Glutamatergic neuron (in vitro differentiated cells): Measurements from ENCODE around the gene ANKRD60. TPM values are rescaled to one million over a fixed set of nuclear protein-coding genes. Genes with fewer than 3 reads are reported as not detected.

Source experiments
- DNase-seq: peaks from one replicate; pipeline ENCODE4 v3.0.0; 2022
- H3K27ac Mint-ChIP-seq: one replicate; pipeline ENCODE4 v1.8.0; 2020; ENCODE audit warnings: mild to moderate bottlenecking, mixed read lengths, inconsistent platforms; ENCODE audit not compliant: unreplicated experiment
- H3K27me3 Mint-ChIP-seq: one replicate; pipeline ENCODE4 v1.8.0; 2020; ENCODE audit warnings: mild to moderate bottlenecking, moderate library complexity, mixed read lengths, inconsistent platforms; ENCODE audit not compliant: unreplicated experiment
- H3K36me3 Mint-ChIP-seq: one replicate; pipeline ENCODE4 v1.8.0; 2020; ENCODE audit warnings: mild to moderate bottlenecking, mixed read lengths, inconsistent platforms; ENCODE audit not compliant: unreplicated experiment
- H3K4me1 Mint-ChIP-seq: one replicate; pipeline ENCODE4 v1.8.0; 2020; ENCODE audit warnings: mild to moderate bottlenecking, low read depth, mixed read lengths, inconsistent platforms; ENCODE audit not compliant: unreplicated experiment
- H3K4me3 Mint-ChIP-seq: one replicate; pipeline ENCODE4 v1.8.0; 2020; ENCODE audit warnings: mild to moderate bottlenecking, mixed read lengths, inconsistent platforms; ENCODE audit not compliant: unreplicated experiment
- H3K9me3 Mint-ChIP-seq: one replicate; pipeline ENCODE4 v1.8.0; 2020; ENCODE audit warnings: mild to moderate bottlenecking, moderate library complexity, mixed read lengths, inconsistent platforms; ENCODE audit not compliant: unreplicated experiment
- total RNA-seq: library from RNA; stranded (reverse); fragmentation: NEBNext Ultra II Directional; extraction: Animal tissue kit (Norgen Biotek cat#: 25700); gene quantifications from one replicate; pipeline ENCODE4 v1.2.1, GENCODE V29; 2021; ENCODE audit not compliant: unreplicated experiment
- TF ChIP-seq, protein P1 (sequence below): fragments of 200-600 bp; sonication (generic); IDR thresholded peaks from one replicate; pipeline ENCODE4 v1.5.0; 2021; ENCODE audit not compliant: partially characterized antibody, unreplicated experiment

ANKRD60 gene
- total RNA-seq, 1 donor from 2014 or later = not detected

GRCh38 chr20:58271606-58272351 is 43.3 kb upstream of the ANKRD60 start:
- no peaks in the 10 kb centered on the region for H3K27me3 Mint-ChIP-seq
- H3K9me3 Mint-ChIP-seq = no peaks in the 10 kb centered on the region
- no peak overlapping the region for H3K27ac Mint-ChIP-seq
- TF ChIP-seq, protein P1, sequence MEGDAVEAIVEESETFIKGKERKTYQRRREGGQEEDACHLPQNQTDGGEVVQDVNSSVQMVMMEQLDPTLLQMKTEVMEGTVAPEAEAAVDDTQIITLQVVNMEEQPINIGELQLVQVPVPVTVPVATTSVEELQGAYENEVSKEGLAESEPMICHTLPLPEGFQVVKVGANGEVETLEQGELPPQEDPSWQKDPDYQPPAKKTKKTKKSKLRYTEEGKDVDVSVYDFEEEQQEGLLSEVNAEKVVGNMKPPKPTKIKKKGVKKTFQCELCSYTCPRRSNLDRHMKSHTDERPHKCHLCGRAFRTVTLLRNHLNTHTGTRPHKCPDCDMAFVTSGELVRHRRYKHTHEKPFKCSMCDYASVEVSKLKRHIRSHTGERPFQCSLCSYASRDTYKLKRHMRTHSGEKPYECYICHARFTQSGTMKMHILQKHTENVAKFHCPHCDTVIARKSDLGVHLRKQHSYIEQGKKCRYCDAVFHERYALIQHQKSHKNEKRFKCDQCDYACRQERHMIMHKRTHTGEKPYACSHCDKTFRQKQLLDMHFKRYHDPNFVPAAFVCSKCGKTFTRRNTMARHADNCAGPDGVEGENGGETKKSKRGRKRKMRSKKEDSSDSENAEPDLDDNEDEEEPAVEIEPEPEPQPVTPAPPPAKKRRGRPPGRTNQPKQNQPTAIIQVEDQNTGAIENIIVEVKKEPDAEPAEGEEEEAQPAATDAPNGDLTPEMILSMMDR = no peak
- no peak overlapping the region for H3K4me3 Mint-ChIP-seq
- no peaks in the 10 kb centered on the region for H3K4me1 Mint-ChIP-seq
- peaks cover 15% of the 10 kb centered on the region for H3K36me3 Mint-ChIP-seq
- DNase-seq = no peak

- Mint-ChIP-seq H3K36me3 (peaks cover 7% of the 10 kb centered on the region), H3K27me3 (no peaks in the 10 kb centered on the region), H3K4me3 (no peak overlapping the region), H3K4me1 (no peaks in the 10 kb centered on the region), H3K9me3 (no peaks in the 10 kb centered on the region), H3K27ac (no peak overlapping the region)
- TF ChIP-seq, protein P1 = no peak
- no peak for DNase-seq
Observed at GRCh38 chr20:58268936-58269619, 40.6 kb upstream of the ANKRD60 start.

GRCh38 chr20:58268421-58268821 is 40.0 kb upstream of the ANKRD60 start:
- Mint-ChIP-seq H3K36me3 (peaks cover 3% of the 10 kb centered on the region), H3K4me1 (no peaks in the 10 kb centered on the region), H3K9me3 (no peaks in the 10 kb centered on the region), H3K4me3 (no peak overlapping the region), H3K27me3 (no peaks in the 10 kb centered on the region), H3K27ac (no peak overlapping the region)
- no peak for DNase-seq
- TF ChIP-seq, protein P1 = no peak

GRCh38 chr20:58267389-58268215 is 39.1 kb upstream of the ANKRD60 start:
- H3K27ac Mint-ChIP-seq = no peak overlapping the region
- no peaks in the 10 kb centered on the region for H3K4me1 Mint-ChIP-seq
- no peaks in the 10 kb centered on the region for H3K9me3 Mint-ChIP-seq
- TF ChIP-seq, protein P1 = no peak
- no peak overlapping the region for H3K4me3 Mint-ChIP-seq
- no peaks in the 10 kb centered on the region for H3K27me3 Mint-ChIP-seq
- H3K36me3 Mint-ChIP-seq = no peaks in the 10 kb centered on the region
- no peak for DNase-seq

- no peaks in the 10 kb centered on the region for H3K9me3 Mint-ChIP-seq
- H3K27ac Mint-ChIP-seq = no peak overlapping the region
- H3K27me3 Mint-ChIP-seq = no peaks in the 10 kb centered on the region
- H3K4me1 Mint-ChIP-seq = no peaks in the 10 kb centered on the region
- no peak overlapping the region for H3K4me3 Mint-ChIP-seq
- no peak for DNase-seq
- TF ChIP-seq, protein P1 = no peak
- no peaks in the 10 kb centered on the region for H3K36me3 Mint-ChIP-seq
Observed at GRCh38 chr20:58264271-58264670, 35.8 kb upstream of the ANKRD60 start.
